Neural progenitor cell (in vitro differentiated cells): ENCODE results near the gene RAB6D. TPM values are rescaled to one million over a fixed set of nuclear protein-coding genes. Genes with fewer than 3 reads are reported as not detected.
"Not testable (repeated sequence)": the region's sequence is repeated elsewhere in the genome, so short reads cannot be mapped to it uniquely, and the experiment has no call there.

ENCODE experiments used
- DNase-seq: peaks from one replicate; pipeline ENCODE4 v3.0.0-alpha.2; 2016; ENCODE audit warnings: low spot score
- H2AFZ ChIP-seq: fragments of 200-600 bp; sonication (generic); replicated peaks from 2 replicates; pipeline ENCODE4 v1.6.1; 2016; ENCODE audit warnings: antibody characterized with exemption
- H3F3A ChIP-seq: fragments of 200-600 bp; sonication (generic); 2 replicates; pipeline ENCODE4 v1.6.1; 2016; ENCODE audit warnings: antibody characterized with exemption, low read depth
- H3K27ac ChIP-seq: fragments of 200-600 bp; sonication (generic); 2 replicates; pipeline ENCODE4 v1.5.1; 2016; ENCODE audit warnings: mild to moderate bottlenecking
- H3K27me3 ChIP-seq: fragments of 200-600 bp; sonication (generic); 2 replicates; pipeline ENCODE4 v1.6.1; 2016; ENCODE audit warnings: mild to moderate bottlenecking, moderate library complexity
- H3K36me3 ChIP-seq: fragments of 200-600 bp; sonication (generic); 2 replicates; pipeline ENCODE4 v1.5.1; 2016
- H3K4me1 ChIP-seq: fragments of 200-600 bp; sonication (generic); 2 replicates; pipeline ENCODE4 v1.6.1; 2016; ENCODE audit warnings: mixed run types
- H3K4me2 ChIP-seq: fragments of 200-600 bp; sonication (generic); 2 replicates; pipeline ENCODE4 v1.6.1; 2016
- H3K4me3 ChIP-seq: fragments of 200-600 bp; sonication (generic); 2 replicates; pipeline ENCODE4 v1.5.1; 2016
- H3K79me2 ChIP-seq: fragments of 200-600 bp; sonication (generic); 2 replicates; pipeline ENCODE4 v1.6.1; 2016; ENCODE audit warnings: low read depth
- H3K9ac ChIP-seq: fragments of 200-600 bp; sonication (generic); 2 replicates; pipeline ENCODE4 v1.6.1; 2016
- H3K9me3 ChIP-seq: fragments of 200-600 bp; sonication (generic); 2 replicates; pipeline ENCODE4 v1.5.1; 2016; ENCODE audit warnings: low read depth
- H4K20me1 ChIP-seq: fragments of 200-600 bp; sonication (generic); 2 replicates; pipeline ENCODE4 v1.6.1; 2016; ENCODE audit warnings: low read depth
- H3K27ac Mint-ChIP-seq: 3 replicates; pipeline ENCODE4 v1.8.0; 2021; ENCODE audit warnings: mixed read lengths
- H3K27me3 Mint-ChIP-seq: 2 replicates; pipeline ENCODE4 v1.8.0; 2022; ENCODE audit warnings: low read depth, mild to moderate bottlenecking, inconsistent platforms, moderate library complexity, mixed read lengths; ENCODE audit not compliant: insufficient read depth
- H3K36me3 Mint-ChIP-seq: 3 replicates; pipeline ENCODE4 v1.8.0; 2021; ENCODE audit warnings: mixed read lengths
- H3K4me1 Mint-ChIP-seq: 3 replicates; pipeline ENCODE4 v1.8.0; 2021; ENCODE audit warnings: mixed read lengths
- H3K4me3 Mint-ChIP-seq: 3 replicates; pipeline ENCODE4 v1.8.0; 2021; ENCODE audit warnings: mild to moderate bottlenecking, moderate library complexity, mixed read lengths
- H3K9me3 Mint-ChIP-seq: 3 replicates; pipeline ENCODE4 v1.8.0; 2020; ENCODE audit warnings: mixed read lengths
- EZH2 ChIP-seq: fragments of 200-600 bp; sonication (generic); IDR thresholded peaks from 2 replicates; pipeline ENCODE4 v1.6.1; 2017; ENCODE audit warnings: antibody characterized with exemption, mild to moderate bottlenecking, moderate library complexity
- EZH2phosphoT487 ChIP-seq: fragments of 200-600 bp; sonication (generic); IDR thresholded peaks from 2 replicates; pipeline ENCODE4 v1.6.1; 2017; ENCODE audit warnings: antibody characterized with exemption
- total RNA-seq: library from RNA; depleted of rRNA; stranded (reverse); fragments of >200 nt; gene quantifications from 2 replicates; pipeline ENCODE4 v1.2.3, GENCODE V29; 2015; ENCODE audit warnings: low replicate concordance
- TF ChIP-seq, protein P1 (sequence below): fragments of 200-600 bp; sonication (generic); IDR thresholded peaks from 2 replicates; pipeline ENCODE4 v1.5.1; 2017; ENCODE audit warnings: antibody characterized with exemption, mild to moderate bottlenecking

The RAB6D gene
- total RNA-seq, 1 donor from 2014 or later: 0.11 TPM

GRCh38 chr2:131394147-131394931 is 30.4 kb upstream of the RAB6D start:
- H3K79me2 ChIP-seq: no peaks in the 10 kb centered on the region
- no peak overlapping the region for H3K27ac ChIP-seq
- no peaks in the 10 kb centered on the region for H4K20me1 ChIP-seq
- H3K4me1 ChIP-seq: no peaks in the 10 kb centered on the region
- H2AFZ ChIP-seq: peak overlapping the region; percentile 87
- H3K36me3 ChIP-seq: no peaks in the 10 kb centered on the region
- peak overlapping the region; percentile 54 for H3K4me3 ChIP-seq
- H3K27ac Mint-ChIP-seq: peak overlapping the region; percentile 78
- H3K9me3 Mint-ChIP-seq: no peaks in the 10 kb centered on the region
- peak overlapping the region; percentile 83 for H3K4me3 Mint-ChIP-seq
- H3K9ac ChIP-seq: no peak overlapping the region
- no peaks in the 10 kb centered on the region for H3K36me3 Mint-ChIP-seq
- peaks cover 22% of the 10 kb centered on the region for H3K27me3 ChIP-seq
- no peak for TF ChIP-seq EZH2phosphoT487
- TF ChIP-seq, protein P1, sequence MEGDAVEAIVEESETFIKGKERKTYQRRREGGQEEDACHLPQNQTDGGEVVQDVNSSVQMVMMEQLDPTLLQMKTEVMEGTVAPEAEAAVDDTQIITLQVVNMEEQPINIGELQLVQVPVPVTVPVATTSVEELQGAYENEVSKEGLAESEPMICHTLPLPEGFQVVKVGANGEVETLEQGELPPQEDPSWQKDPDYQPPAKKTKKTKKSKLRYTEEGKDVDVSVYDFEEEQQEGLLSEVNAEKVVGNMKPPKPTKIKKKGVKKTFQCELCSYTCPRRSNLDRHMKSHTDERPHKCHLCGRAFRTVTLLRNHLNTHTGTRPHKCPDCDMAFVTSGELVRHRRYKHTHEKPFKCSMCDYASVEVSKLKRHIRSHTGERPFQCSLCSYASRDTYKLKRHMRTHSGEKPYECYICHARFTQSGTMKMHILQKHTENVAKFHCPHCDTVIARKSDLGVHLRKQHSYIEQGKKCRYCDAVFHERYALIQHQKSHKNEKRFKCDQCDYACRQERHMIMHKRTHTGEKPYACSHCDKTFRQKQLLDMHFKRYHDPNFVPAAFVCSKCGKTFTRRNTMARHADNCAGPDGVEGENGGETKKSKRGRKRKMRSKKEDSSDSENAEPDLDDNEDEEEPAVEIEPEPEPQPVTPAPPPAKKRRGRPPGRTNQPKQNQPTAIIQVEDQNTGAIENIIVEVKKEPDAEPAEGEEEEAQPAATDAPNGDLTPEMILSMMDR: peak; percentile 19
- TF ChIP-seq EZH2: no peak
- H3K4me2 ChIP-seq: peak overlapping the region; percentile 79
- peaks cover 14% of the 10 kb centered on the region for H3K4me1 Mint-ChIP-seq
- DNase-seq: peak; percentile 66
- H3K9me3 ChIP-seq: no peaks in the 10 kb centered on the region
- no peaks in the 10 kb centered on the region for H3F3A ChIP-seq
- H3K27me3 Mint-ChIP-seq: peaks cover 12% of the 10 kb centered on the region

- not testable (repeated sequence) for H3K79me2 ChIP-seq, H3K36me3 ChIP-seq, DNase-seq, H3K4me3 Mint-ChIP-seq, H2AFZ ChIP-seq, H3K9ac ChIP-seq, H4K20me1 ChIP-seq, H3K4me2 ChIP-seq, H3K36me3 Mint-ChIP-seq, H3K27ac Mint-ChIP-seq, H3F3A ChIP-seq, H3K4me3 ChIP-seq, H3K4me1 ChIP-seq, H3K9me3 ChIP-seq, H3K9me3 Mint-ChIP-seq, H3K27ac ChIP-seq
- Mint-ChIP-seq H3K27me3 (peaks cover 12% of the 10 kb centered on the region), H3K4me1 (peaks cover 14% of the 10 kb centered on the region)
- H3K27me3 ChIP-seq: peaks cover 22% of the 10 kb centered on the region
Observed at GRCh38 chr2:131391953-131392352, 28.0 kb upstream of the RAB6D start.

GRCh38 chr2:131391471-131391870 is 27.5 kb upstream of the RAB6D start:
- not testable (repeated sequence) for H3K79me2 ChIP-seq, H3K4me3 Mint-ChIP-seq, H3K9me3 ChIP-seq, H3F3A ChIP-seq, H3K9ac ChIP-seq, H3K27ac ChIP-seq, H3K4me1 ChIP-seq, H2AFZ ChIP-seq, DNase-seq, H3K36me3 Mint-ChIP-seq, H3K4me3 ChIP-seq, H3K27ac Mint-ChIP-seq, H4K20me1 ChIP-seq, H3K36me3 ChIP-seq, H3K9me3 Mint-ChIP-seq, H3K4me2 ChIP-seq
- H3K27me3 Mint-ChIP-seq: peaks cover 12% of the 10 kb centered on the region
- peaks cover 22% of the 10 kb centered on the region for H3K27me3 ChIP-seq
- peaks cover 14% of the 10 kb centered on the region for H3K4me1 Mint-ChIP-seq

DNA sequence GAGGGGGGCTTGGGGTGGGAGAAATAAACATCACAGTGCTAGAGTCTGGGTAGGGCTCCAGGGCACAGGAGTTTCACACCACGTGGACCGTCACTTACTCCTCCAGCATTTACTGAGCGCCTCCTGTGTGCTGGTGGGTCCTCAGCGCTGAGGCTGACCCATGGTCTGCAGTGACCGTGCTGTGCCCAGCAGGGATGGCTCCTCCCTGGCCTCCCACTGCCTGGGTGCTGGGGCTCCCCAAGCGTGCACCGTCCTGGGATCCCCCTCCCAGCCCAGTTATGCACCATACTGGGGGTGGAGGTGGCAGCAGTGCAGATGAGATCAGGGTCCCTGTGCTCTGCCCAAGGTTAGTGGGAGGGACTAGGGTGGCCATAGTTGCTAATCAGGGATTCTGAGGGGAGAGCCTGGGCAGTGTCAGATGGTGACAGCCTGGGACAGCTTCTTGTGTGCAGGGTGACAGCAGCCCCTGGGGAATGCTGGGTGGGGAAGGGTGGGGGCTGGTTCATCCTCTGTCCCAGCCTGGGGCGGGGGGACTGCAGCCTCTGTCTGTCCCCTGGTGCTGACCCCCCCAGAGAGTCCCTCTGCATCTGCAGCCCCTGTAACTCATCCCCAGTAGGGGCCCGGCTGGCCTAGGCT is 26.6 kb upstream of the RAB6D start:
- not testable (repeated sequence) for H3K9ac ChIP-seq, H3K27ac ChIP-seq, H3K9me3 Mint-ChIP-seq, H3K4me3 Mint-ChIP-seq, H3K27ac Mint-ChIP-seq, H3K36me3 Mint-ChIP-seq, H3K4me2 ChIP-seq, H3K79me2 ChIP-seq, DNase-seq, H3K27me3 Mint-ChIP-seq, H3K36me3 ChIP-seq, H4K20me1 ChIP-seq, H3F3A ChIP-seq, H3K9me3 ChIP-seq, H2AFZ ChIP-seq, H3K4me3 ChIP-seq, H3K4me1 ChIP-seq
- H3K4me1 Mint-ChIP-seq: peaks cover 10% of the 10 kb centered on the region
- H3K27me3 ChIP-seq: peaks cover 13% of the 10 kb centered on the region
